Lower leg skin (tissue), 4 donors: Measurements from ENCODE around the gene GALNS. TPM values are rescaled to one million over a fixed set of nuclear protein-coding genes. Genes with fewer than 3 reads are reported as not detected.

Experiments used
- DNase-seq, 2 donors: peaks; one replicate each; pipeline ENCODE4 v3.0.0-alpha.2; 2019; ENCODE audit warnings: low spot score in 2 of 2
- H3K4me3 ChIP-seq: fragments of 200-600 bp; sonication (generic); 2 replicates; pipeline ENCODE4 v1.5.1; 2017; ENCODE audit warnings: mild to moderate bottlenecking, low read depth; ENCODE audit not compliant: poor library complexity, severe bottlenecking
- POLR2A ChIP-seq, 2 donors: fragments of 450-650 bp; IDR thresholded peaks; one replicate each; pipeline ENCODE4 v1.6.1; 2016 to 2017; ENCODE audit warnings: antibody characterized with exemption in 2 of 2, mild to moderate bottlenecking in 1 of 2, moderate library complexity in 1 of 2
- WGBS, 2 donors: methylation state at CpG; one replicate each; pipeline ENCODE4 v1.1.5; 2018; 5-methylcytosine and 5-hydroxymethylcytosine counted together
- intact Hi-C: fragments of 100-400 bp; cut with DNase I; formaldehyde crosslinking; loops from one replicate; pipeline ENCODE4 v1.15.0; 2023; ENCODE audit warnings: low total_unique reads
- total RNA-seq, 4 donors: library from RNA; depleted of rRNA; stranded (reverse); fragments of >200 nt; gene quantifications; one replicate each; pipeline ENCODE4 v1.1.0, GENCODE V29; 2016
- TF ChIP-seq, protein P1 (sequence below), 3 donors: fragments of 450-650 bp; IDR thresholded peaks; one replicate each; pipeline ENCODE4 v1.5.1; 2016; ENCODE audit warnings: antibody characterized with exemption in 3 of 3, mild to moderate bottlenecking in 3 of 3, moderate library complexity in 2 of 3

GALNS gene
- total RNA-seq, 4 donors from 2014 or later, result 17.3 to 45.6 (median 37.3) TPM

DNA sequence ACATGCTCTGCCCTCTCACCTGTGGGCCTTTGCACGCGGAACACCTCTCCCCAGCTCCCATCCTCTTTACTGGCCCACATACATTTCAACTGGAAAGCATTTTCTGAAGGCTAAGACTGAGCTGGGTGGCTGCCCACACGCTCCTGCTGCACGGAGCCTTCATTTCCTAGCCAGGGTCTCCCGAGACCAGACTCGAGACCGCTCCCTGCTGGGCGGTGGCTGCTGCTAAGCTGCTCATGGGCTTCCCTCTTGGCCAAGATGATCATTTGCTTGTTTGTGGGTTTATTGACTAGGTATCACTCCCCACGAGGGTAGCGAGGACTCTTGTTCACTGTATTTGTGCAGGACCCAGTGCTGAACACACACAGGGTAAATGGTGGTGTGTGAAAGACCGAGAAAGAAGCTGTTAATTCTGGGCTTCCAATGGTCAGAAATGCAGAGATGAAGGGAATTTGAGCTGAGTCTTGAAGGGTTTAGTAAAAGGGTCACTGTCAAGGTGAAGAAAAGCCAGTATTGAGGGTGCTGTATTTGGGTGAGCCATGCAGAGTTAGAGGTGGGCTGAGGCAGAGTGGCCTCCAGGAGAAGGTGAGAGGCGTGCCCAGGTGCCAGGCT, 1.1 kb upstream of the GALNS start:
- intact Hi-C loops, result loop anchor here (5.0 kb wide), 1 partner anchor 1296 kb away; no protein-coding TSS in a partner anchor

DNA sequence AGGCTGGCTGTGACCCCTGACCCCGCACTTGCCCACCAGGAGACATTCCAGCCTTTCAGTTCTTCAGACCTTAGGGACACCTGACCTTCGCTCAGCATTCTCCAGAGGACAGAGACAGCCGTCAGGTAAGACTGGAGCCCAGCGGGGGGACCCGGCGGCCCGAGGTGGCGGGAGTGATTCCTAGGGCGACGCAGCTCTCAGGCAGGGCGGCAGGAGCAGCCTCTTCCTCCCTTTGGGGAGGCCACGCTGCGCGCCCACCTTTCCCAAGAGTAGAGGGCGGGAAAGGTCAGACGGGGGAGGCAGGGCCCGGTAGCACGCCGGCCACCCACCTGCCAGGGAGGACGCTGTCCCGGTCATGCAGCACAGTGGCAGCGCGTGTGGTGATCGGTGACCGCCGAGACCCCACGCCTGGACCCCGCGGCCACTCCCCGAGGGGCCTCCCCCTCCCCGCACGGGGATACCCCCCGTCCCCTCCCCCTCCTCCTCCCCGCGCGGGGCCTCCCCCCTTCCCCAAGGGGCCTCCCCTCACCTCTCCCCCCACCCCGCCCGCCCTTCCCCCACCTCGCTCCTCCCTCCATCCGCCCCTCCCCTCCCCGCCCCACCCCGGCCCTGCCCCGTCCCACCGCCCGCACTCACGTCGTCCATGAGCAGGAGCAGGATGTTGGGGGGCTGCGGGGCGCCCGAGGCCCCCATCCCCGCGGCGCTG, 472 bp downstream of the GALNS start:
- intact Hi-C loops, result loop anchor here (5.0 kb wide), 1 partner anchor 1294 kb away; no protein-coding TSS in a partner anchor
- WGBS, 2 donors, result 11 to 17% methylated on average over 28 to 35 of the region's 53 CpGs
- H3K4me3 ChIP-seq, result no peak overlapping the region
- DNase-seq, result peak in 1 of 2 donors; percentile 89
- TF ChIP-seq, protein P1, sequence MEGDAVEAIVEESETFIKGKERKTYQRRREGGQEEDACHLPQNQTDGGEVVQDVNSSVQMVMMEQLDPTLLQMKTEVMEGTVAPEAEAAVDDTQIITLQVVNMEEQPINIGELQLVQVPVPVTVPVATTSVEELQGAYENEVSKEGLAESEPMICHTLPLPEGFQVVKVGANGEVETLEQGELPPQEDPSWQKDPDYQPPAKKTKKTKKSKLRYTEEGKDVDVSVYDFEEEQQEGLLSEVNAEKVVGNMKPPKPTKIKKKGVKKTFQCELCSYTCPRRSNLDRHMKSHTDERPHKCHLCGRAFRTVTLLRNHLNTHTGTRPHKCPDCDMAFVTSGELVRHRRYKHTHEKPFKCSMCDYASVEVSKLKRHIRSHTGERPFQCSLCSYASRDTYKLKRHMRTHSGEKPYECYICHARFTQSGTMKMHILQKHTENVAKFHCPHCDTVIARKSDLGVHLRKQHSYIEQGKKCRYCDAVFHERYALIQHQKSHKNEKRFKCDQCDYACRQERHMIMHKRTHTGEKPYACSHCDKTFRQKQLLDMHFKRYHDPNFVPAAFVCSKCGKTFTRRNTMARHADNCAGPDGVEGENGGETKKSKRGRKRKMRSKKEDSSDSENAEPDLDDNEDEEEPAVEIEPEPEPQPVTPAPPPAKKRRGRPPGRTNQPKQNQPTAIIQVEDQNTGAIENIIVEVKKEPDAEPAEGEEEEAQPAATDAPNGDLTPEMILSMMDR (IDR thresholded peaks at IDR 0.05), result no peak
- TF ChIP-seq POLR2A (IDR thresholded peaks at IDR 0.05), result no peak

More for the DNA sequence above, 1.1 kb upstream of the GALNS start:
- TF ChIP-seq, protein P1 (IDR thresholded peaks at IDR 0.05), result no peak
- TF ChIP-seq POLR2A (IDR thresholded peaks at IDR 0.05), result no peak
- 14 to 16% methylated on average over 12 of the region's 12 CpGs for WGBS, 2 donors
- peak; percentile 67 to 93 for DNase-seq
- H3K4me3 ChIP-seq, result peak overlapping the region; percentile 91

DNA sequence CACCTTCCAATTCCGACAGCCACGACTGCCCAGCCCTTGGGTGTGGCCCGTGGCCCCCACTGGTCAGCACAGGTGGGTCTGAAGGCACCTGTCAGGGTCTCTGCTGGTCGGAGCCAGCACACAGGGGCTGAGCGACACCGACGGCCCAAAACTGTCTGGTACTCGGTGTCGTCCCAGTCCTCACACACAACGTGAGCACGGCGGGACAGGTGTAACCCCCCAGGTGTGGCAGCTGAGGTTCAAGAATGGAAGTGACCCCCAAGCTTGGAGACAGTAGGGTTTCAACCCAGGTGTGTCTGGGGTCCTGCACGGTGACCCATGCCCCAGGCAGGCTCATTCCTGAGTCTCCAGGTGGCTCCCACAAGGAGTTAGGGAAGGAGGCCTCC, 1.0 kb downstream of the GALNS start:
- intact Hi-C loops, result loop anchor here (5.0 kb wide), 1 partner anchor 1293 kb away; no protein-coding TSS in a partner anchor
- TF ChIP-seq POLR2A (IDR thresholded peaks at IDR 0.05), result no peak
- TF ChIP-seq, protein P1 (IDR thresholded peaks at IDR 0.05), result no peak
- no peak overlapping the region for H3K4me3 ChIP-seq
- DNase-seq, result no peak
- 81 to 84% methylated on average over 13 of the region's 13 CpGs for WGBS, 2 donors

DNA sequence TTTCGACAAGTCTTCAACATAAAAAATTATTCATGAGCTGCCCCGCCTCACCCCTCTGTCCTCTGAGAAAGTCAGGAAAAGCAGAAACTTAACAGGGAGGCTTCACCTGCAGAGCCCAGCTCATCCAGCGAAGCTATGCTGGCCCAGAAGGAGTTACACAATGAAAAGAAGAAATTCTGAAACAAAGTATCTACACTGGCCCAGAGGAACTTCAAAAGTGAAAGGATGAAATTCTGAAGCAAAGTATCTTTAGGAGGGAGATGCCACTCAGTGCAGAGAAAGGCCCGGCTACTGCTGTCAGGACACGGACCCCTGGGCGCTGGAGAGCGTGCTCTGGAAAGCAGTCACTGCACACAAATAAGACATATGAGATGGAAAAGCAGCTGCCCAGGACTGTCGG, 1.6 kb downstream of the GALNS start:
- no peak overlapping the region for H3K4me3 ChIP-seq
- 81 to 82% methylated on average over 8 of the region's 8 CpGs for WGBS, 2 donors
- TF ChIP-seq, protein P1 (IDR thresholded peaks at IDR 0.05), result no peak
- TF ChIP-seq POLR2A (IDR thresholded peaks at IDR 0.05), result no peak
- intact Hi-C loops, result loop anchor here (5.0 kb wide), 1 partner anchor 1293 kb away; no protein-coding TSS in a partner anchor
- no peak for DNase-seq

DNA sequence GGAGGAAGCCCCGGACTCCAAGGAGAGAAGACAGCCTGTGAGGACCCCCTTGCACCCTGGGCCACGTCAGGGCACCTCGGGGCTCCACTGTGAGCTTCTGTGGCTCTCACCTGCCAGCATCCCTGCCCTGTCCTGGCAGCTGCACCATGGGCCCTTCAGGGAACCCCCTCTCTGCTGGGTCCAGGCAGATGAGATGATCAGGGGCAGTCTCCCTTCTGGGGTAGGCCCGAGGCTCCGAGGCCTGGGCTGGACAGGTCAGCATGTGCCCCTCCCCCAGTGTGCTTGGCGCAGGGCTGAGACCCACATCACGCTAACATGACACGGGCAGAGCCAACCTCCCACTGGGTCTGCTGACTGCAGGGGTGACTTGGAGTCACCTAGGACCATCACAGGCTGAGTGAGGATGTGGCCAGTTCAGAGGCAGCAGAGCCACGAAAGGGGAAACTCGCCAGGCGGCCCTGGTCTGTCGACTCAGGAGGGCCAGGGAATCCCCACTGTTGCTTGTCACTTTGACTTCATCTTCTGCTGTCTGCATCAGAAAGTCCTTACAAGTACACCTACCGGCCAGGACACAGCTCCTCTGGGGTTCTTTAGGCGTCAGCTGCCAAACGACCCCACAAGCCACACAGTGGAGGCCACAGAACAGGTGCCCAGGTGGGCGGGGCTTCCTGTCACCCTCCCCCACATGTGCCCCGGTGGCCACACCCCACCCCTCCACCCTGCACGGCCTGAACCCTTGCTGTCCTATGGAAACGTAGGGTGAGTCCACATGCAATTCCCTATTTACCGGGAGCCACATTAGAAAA, 2.2 kb downstream of the GALNS start:
- DNase-seq, result no peak
- intact Hi-C loops, result loop anchor here (5.0 kb wide), 1 partner anchor 1292 kb away; no protein-coding TSS in a partner anchor
- no peak overlapping the region for H3K4me3 ChIP-seq
- TF ChIP-seq, protein P1 (IDR thresholded peaks at IDR 0.05), result no peak
- WGBS, 2 donors, result 63 to 67% methylated on average over 15 to 19 of the region's 20 CpGs
